IPS-20b (cell line): ENCODE results near the gene DAPK2.

Source experiments
- H3K27ac ChIP-seq: one replicate; pipeline ENCODE4 v1.5.1; 2013; ENCODE audit warnings: low read length
- H3K27me3 ChIP-seq: 2 replicates; pipeline ENCODE4 v1.6.1; 2013; ENCODE audit warnings: mild to moderate bottlenecking, low read length, inconsistent platforms; ENCODE audit not compliant: insufficient read depth
- H3K36me3 ChIP-seq: 2 replicates; pipeline ENCODE4 v1.6.1; 2013; ENCODE audit warnings: low read depth, mild to moderate bottlenecking, inconsistent platforms, low read length, moderate library complexity; ENCODE audit not compliant: insufficient read depth
- H3K4me1 ChIP-seq: 2 replicates; pipeline ENCODE4 v1.6.1; 2013; ENCODE audit warnings: mild to moderate bottlenecking, control low read depth, inconsistent platforms, low read length, moderate library complexity; ENCODE audit not compliant: insufficient read depth
- H3K4me3 ChIP-seq: 2 replicates; pipeline ENCODE4 v1.5.1; 2013; ENCODE audit warnings: mild to moderate bottlenecking, low read length, inconsistent platforms
- H3K9ac ChIP-seq: 2 replicates; pipeline ENCODE4 v1.6.1; 2013; ENCODE audit warnings: low read depth, mild to moderate bottlenecking, inconsistent platforms, low read length, moderate library complexity
- H3K9me3 ChIP-seq: 2 replicates; pipeline ENCODE4 v1.6.1; 2013; ENCODE audit warnings: mild to moderate bottlenecking, low read depth, low read length, inconsistent platforms; ENCODE audit not compliant: insufficient read depth

The DAPK2 gene

GRCh38 chr15:63858448-63858847 lies 187.8 kb downstream of the DAPK2 start:
- Histone ChIP-seq H3K4me3 (no peak overlapping the region), H3K9ac (no peak overlapping the region), H3K27me3 (no peaks in the 10 kb centered on the region), H3K4me1 (no peaks in the 10 kb centered on the region), H3K36me3 (no peaks in the 10 kb centered on the region), H3K9me3 (no peaks in the 10 kb centered on the region), H3K27ac (no peak overlapping the region)

GRCh38 chr15:63857461-63857856 lies 188.8 kb downstream of the DAPK2 start:
- Histone ChIP-seq H3K27me3 (no peaks in the 10 kb centered on the region), H3K36me3 (no peaks in the 10 kb centered on the region), H3K4me3 (no peak overlapping the region), H3K9ac (no peak overlapping the region), H3K4me1 (no peaks in the 10 kb centered on the region), H3K27ac (no peak overlapping the region), H3K9me3 (no peaks in the 10 kb centered on the region)
